ENCODE results near the gene BOLA1. TPM values are rescaled to one million over a fixed set of nuclear protein-coding genes. Genes with fewer than 3 reads are reported as not detected.
A peak's percentile ranks its signal among the peaks of the same experiment; 100 is the strongest.

The BOLA1 gene
- total and polyA plus RNA-seq, 2 of the 13 experiments (the other 11 are each of a cell fraction or from before 2014, with no cell fraction given) = 3.2 to 4.2 TPM

GRCh38 chr1:149927563-149928400 lies 28.4 kb downstream of the BOLA1 start, which contains the start of gene SF3B4 (continued):
- TF ChIP-seq RNF2 (conservative IDR thresholded peaks at IDR 0.05; ENCODE audit: low read depth) (no peak), ZNF646 (CRISPR knock-in tag; IDR thresholded peaks at IDR 0.05) (no peak), ZNF329 (CRISPR knock-in tag; IDR thresholded peaks at IDR 0.05; ENCODE audit: low read depth) (no peak), ZNF710 (CRISPR knock-in tag; IDR thresholded peaks at IDR 0.05; ENCODE audit: borderline replicate concordance) (no peak), ZZZ3 (CRISPR knock-in tag; IDR thresholded peaks at IDR 0.05; ENCODE audit: borderline replicate concordance) (no peak), MAFF (IDR thresholded peaks at IDR 0.05; ENCODE audit: low read depth, low read length) (no peak), KLF16 (CRISPR knock-in tag; IDR thresholded peaks at IDR 0.05) (peak in 1 of 2 experiments; percentile 91; a peak in 2 of 4 replicates), ZNF264 (CRISPR knock-in tag; IDR thresholded peaks at IDR 0.05) (no peak), SAFB2 (CRISPR knock-in tag; IDR thresholded peaks at IDR 0.05; ENCODE audit: borderline replicate concordance, low read depth) (no peak), ZFP91 (CRISPR knock-in tag; IDR thresholded peaks at IDR 0.05; ENCODE audit: borderline replicate concordance) (peak; percentile 80; the same call in 1 of the 2 replicates), SIX4 (CRISPR knock-in tag; IDR thresholded peaks at IDR 0.05) (no peak), SNAI1 (CRISPR knock-in tag; IDR thresholded peaks at IDR 0.05; ENCODE audit: borderline replicate concordance) (0 out of 2 replicates have a peak, but pooled peaks have one; percentile 52), SMAD1 (CRISPR knock-in tag; IDR thresholded peaks at IDR 0.05; ENCODE audit: borderline replicate concordance, low read depth) (no peak), ZNF333 (CRISPR knock-in tag; IDR thresholded peaks at IDR 0.05; ENCODE audit: borderline replicate concordance) (no peak), KDM4B (CRISPR knock-in tag; IDR thresholded peaks at IDR 0.05) (0 out of 2 replicates have a peak, but pooled peaks have one; percentile 27), HOXA7 (CRISPR knock-in tag; IDR thresholded peaks at IDR 0.05) (no peak), KLF6 (CRISPR knock-in tag; IDR thresholded peaks at IDR 0.05) (no peak; the same call in 1 of the 2 replicates), KLF13 (CRISPR knock-in tag; IDR thresholded peaks at IDR 0.05) (no peak), AGO2 (optimal IDR thresholded peaks at IDR 0.05; ENCODE audit: low read depth, low read length) (peak; percentile 73)

Measured in HepG2 (cell line).